Right ventricle myocardium superior (tissue), 1 donor: ENCODE data around the gene SPIN1. TPM values are rescaled to one million over a fixed set of nuclear protein-coding genes. Genes with fewer than 3 reads are reported as not detected.
"Not testable (repeated sequence)": the region's sequence is repeated elsewhere in the genome, so short reads cannot be mapped to it uniquely, and the experiment has no call there.

ENCODE experiments used
- ATAC-seq: fragments of 200-7000 bp; cut with Tn5 transposase; one replicate; pipeline ENCODE4 v1.9.1; 2020; ENCODE audit warnings: mild to moderate bottlenecking; ENCODE audit not compliant: poor library complexity
- DNase-seq: peaks from one replicate; pipeline ENCODE4 v3.0.0-alpha.2; 2020
- intact Hi-C: fragments of 100-400 bp; cut with DNase I; formaldehyde crosslinking; loops from one replicate; pipeline ENCODE4 v1.11.2; 2022
- total RNA-seq: library from RNA; stranded (reverse); fragmentation: NEBNext Ultra II Directional; extraction: Animal tissue kit (Norgen Biotek cat#: 25700); gene quantifications from one replicate; pipeline ENCODE4 v1.2.1, GENCODE V29; 2021
- donor health status: DM: no; HTN: yes; CAD: no; lungs with severe emphysema.

The SPIN1 gene
- total RNA-seq, 1 donor from 2014 or later: 44.9 TPM

- not testable (repeated sequence) for ATAC-seq, DNase-seq
- intact Hi-C loops: loop anchor here (10.0 kb wide), 1 partner anchor 191 kb away; no protein-coding TSS in a partner anchor
These were observed 2.1 kb upstream of the SPIN1 start for GRCh38 chr9:88386137-88386536.

- intact Hi-C loops: loop anchor here (10.0 kb wide), 1 partner anchor 192 kb away; no protein-coding TSS in a partner anchor
- ATAC-seq (peak; percentile 49), DNase-seq (no peak)
These were observed 1.1 kb upstream of the SPIN1 start for GRCh38 chr9:88387036-88387551.

GRCh38 chr9:88387552-88388202 lies 567 bp upstream of the SPIN1 start:
- intact Hi-C loops: loop anchor here (10.0 kb wide), 1 partner anchor 193 kb away; no protein-coding TSS in a partner anchor
- ATAC-seq (peak; percentile 70), DNase-seq (peak; percentile 59)

GRCh38 chr9:88388886-88389605 lies 802 bp downstream of the SPIN1 start:
- ATAC-seq: peak; percentile 43
- peak; percentile 73 for DNase-seq
- intact Hi-C loops: loop anchor here (10.0 kb wide), 1 partner anchor 194 kb away; no protein-coding TSS in a partner anchor

- DNase-seq (no peak), ATAC-seq (no peak)
- intact Hi-C loops: no loop called here
These were observed 2.2 kb downstream of the SPIN1 start for GRCh38 chr9:88390371-88390990.

- no peak for ATAC-seq
- intact Hi-C loops: no loop called here
- DNase-seq: no peak
These were observed 3.0 kb downstream of the SPIN1 start for GRCh38 chr9:88391236-88391635.

GRCh38 chr9:88391921-88392320 lies 3.7 kb downstream of the SPIN1 start:
- intact Hi-C loops: no loop called here
- no peak for DNase-seq
- no peak for ATAC-seq

GRCh38 chr9:88392549-88392948 lies 4.3 kb downstream of the SPIN1 start:
- intact Hi-C loops: no loop called here
- DNase-seq: no peak
- no peak for ATAC-seq

- intact Hi-C loops: no loop called here
- DNase-seq (no peak), ATAC-seq (peak; percentile 59)
These were observed 8.8 kb downstream of the SPIN1 start for GRCh38 chr9:88396836-88397577.

GRCh38 chr9:88398016-88398415 lies 9.8 kb downstream of the SPIN1 start:
- DNase-seq (no peak), ATAC-seq (no peak)
- intact Hi-C loops: no loop called here

GRCh38 chr9:88399966-88400365 lies 11.7 kb downstream of the SPIN1 start:
- intact Hi-C loops: no loop called here
- DNase-seq: no peak

GRCh38 chr9:88403340-88403739 lies 15.1 kb downstream of the SPIN1 start:
- ATAC-seq (no peak), DNase-seq (no peak)
- intact Hi-C loops: no loop called here

More at GRCh38 chr9:88399966-88400365, 11.7 kb downstream of the SPIN1 start:
- ATAC-seq: no peak

GRCh38 chr9:88406051-88406450 lies 17.8 kb downstream of the SPIN1 start:
- no peak for DNase-seq
- intact Hi-C loops: no loop called here
- ATAC-seq: no peak

GRCh38 chr9:88411471-88411870 lies 23.2 kb downstream of the SPIN1 start:
- no peak for DNase-seq
- ATAC-seq: no peak
- intact Hi-C loops: no loop called here

GRCh38 chr9:88414298-88414697 lies 26.1 kb downstream of the SPIN1 start:
- no peak for ATAC-seq
- intact Hi-C loops: no loop called here
- no peak for DNase-seq

- intact Hi-C loops: no loop called here
- DNase-seq: no peak
- no peak for ATAC-seq
These were observed 29.8 kb downstream of the SPIN1 start for GRCh38 chr9:88418025-88418424.

- DNase-seq (no peak), ATAC-seq (no peak)
- intact Hi-C loops: no loop called here
These were observed 30.7 kb downstream of the SPIN1 start for GRCh38 chr9:88418715-88419540.

GRCh38 chr9:88420227-88420626 lies 32.0 kb downstream of the SPIN1 start:
- intact Hi-C loops: no loop called here
- no peak for ATAC-seq
- DNase-seq: no peak
